T47D (cell line): ENCODE data around the gene XK.
"Not testable (repeated sequence)": the region's sequence is repeated elsewhere in the genome, so short reads cannot be mapped to it uniquely, and the experiment has no call there.

Experiments
- DNase-seq, 2 experiments: peaks; one replicate each; pipeline versions ENCODE4 v3.0.0 to v3.0.0-alpha.2; 2011 to 2012; ENCODE audit warnings: low read depth in 1 of 2, low spot score in 1 of 2
- JUND ChIP-seq: IDR thresholded peaks from 2 replicates; pipeline ENCODE4 v1.6.1; 2012; ENCODE audit warnings: low read depth
- in situ Hi-C: cut with HindIII; loops from 2 replicates; pipeline ENCODE4 v1.10.0; 2016; ENCODE audit warnings: low sequenced_read_pairs, low pct_unique_long_range_greater_than_20kb

Gene XK

DNA sequence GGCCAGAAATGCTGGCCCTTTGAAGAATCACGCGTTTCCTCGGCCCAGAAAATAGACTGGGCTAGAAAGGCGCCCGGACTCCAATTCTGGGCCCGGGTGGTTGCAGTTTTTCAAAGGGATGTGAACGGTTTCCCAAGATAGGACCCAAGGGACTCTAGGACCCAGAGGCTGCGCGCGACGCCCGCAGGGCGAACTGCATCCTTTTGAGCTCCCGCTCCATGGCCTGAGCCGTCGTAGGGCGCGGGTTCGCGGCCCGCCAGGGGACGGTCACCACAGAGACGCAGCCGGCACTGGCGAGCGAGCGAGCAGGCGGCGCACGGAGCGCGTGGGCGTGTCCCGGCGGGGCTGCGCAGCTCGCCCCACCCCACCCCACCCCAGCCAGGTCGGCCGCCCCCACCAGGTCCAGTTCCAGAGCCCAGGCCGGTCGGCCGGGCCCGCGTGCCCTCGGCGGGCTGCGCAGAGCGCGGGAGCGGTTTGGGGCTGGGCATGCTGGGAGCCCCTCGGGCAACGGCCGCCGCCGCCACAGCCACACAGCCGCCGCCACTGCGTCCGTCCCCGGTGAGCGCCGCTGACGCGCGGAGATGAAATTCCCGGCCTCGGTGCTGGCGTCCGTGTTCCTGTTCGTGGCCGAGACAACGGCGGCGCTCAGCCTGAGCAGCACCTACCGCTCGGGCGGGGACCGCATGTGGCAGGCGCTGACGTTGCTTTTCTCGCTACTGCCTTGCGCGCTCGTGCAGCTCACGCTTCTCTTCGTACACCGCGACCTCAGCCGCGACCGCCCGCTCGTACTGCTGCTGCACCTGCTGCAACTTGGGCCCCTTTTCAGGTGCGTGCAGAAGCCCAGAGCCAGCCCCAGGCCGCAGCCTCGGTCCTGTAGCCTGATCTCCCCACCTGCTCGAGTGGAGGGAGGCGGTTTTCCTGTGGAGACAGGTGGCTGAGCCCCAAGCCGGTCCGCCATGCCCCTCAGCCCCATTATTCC, at the start of gene XK:
Gene XK, plus strand, starts transcription at position 411 of the 979 bp plus-strand sequence. Its CDS starts 171 bp downstream, at position 582.
- in situ Hi-C loops = no loop called here
- TF ChIP-seq JUND = no peak

GRCh38 chrX:37638047-37638446, 47.5 kb upstream of the XK start:
- in situ Hi-C loops = no loop called here
- no peak for DNase-seq
- no peak for TF ChIP-seq JUND

More for the DNA sequence above, at the start of gene XK:
- DNase-seq = peak in 1 of 2 experiments; percentile 71

DNA sequence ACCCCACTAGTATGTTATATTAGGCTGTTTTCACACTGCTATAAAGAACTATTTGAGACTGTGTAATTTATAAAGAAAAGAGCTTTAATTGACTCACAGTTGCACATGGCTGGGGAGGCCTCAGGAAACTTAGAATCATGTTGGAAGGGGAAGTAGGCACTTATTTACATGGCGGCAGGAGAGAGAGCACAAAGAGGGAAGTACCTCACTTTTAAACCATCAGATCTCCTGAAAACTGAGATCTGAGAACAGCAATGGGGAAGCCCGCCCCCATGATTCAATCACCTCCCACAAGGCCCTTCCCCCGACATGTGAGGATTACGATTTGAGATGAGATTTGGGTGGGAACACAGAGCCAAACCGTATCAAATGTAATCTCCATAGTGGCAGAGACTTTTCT, 45.4 kb upstream of the XK start:
- no peak for TF ChIP-seq JUND
- no peak for DNase-seq
- in situ Hi-C loops = no loop called here

- in situ Hi-C loops = no loop called here
- TF ChIP-seq JUND = no peak
These were observed 43.7 kb upstream of the XK start for GRCh38 chrX:37641859-37642258.

DNA sequence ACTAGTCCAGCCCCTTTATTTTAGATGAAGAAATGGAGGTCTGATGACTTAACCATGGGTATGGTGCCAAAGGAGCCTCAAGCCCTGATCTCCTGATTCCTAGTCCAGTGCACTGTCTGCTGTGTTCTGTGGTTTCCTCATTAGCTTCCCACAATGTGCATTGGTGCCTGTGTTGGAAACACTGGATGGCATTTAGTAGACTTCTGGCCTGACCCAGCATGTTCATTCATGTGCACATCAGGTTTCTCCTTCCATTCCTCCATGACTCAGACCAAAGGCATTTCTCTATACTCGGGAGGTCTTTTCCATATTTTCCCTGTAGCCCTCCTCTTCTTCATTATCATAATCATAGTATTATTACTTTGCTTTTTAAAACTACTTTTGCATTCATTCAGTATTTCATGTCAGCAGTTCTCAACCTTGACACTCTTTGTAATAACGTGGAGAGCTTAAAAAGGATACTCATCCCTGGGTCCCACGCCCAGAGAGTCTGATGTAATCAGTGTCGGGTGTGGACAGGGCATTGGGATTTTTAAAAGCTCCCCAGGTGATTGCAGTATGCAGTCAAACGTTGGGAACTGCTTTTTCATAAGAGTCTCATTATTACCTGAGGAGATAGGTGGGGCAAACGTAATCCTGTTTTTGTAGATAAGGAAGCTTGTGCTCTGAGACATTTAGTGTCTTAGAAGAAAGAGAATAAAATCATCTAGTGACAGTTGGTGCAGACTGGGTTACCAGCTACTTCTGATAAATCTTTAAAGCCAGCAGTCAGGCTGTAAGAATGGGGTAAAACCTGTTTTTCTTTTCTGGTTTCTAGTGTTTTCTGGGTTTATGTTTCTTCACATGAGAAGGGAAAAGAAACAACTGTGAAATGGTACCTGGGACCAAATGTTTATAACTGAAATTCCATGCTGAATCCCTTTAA, 40.9 kb upstream of the XK start:
- TF ChIP-seq JUND = no peak
- no peak for DNase-seq
- in situ Hi-C loops = no loop called here

More at GRCh38 chrX:37641859-37642258, 43.7 kb upstream of the XK start:
- DNase-seq = no peak

DNA sequence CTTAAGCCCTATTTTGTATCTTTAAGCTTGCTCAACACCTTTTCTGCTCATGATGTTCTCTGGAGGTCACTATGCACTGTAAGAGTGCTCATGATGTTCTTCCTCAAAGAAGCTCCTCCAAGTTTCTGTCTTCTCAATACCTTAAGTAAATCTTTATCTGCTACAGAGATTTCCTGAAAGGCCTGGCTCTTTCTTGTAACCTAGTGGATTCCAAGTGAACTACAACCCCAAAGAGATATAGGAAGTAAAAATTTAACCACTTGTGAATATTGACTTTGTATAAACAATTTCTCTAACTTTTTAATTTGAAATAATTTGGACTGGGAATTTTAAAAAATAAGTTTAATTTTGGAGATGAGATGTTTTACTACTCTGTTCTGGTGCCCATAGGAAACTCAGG, 39.3 kb upstream of the XK start:
- in situ Hi-C loops = no loop called here
- peak in 1 of 2 experiments; percentile 0 for DNase-seq
- TF ChIP-seq JUND = no peak

- in situ Hi-C loops, DNase-seq: not testable (repeated sequence)
These were observed 34.7 kb upstream of the XK start for GRCh38 chrX:37650879-37651278.

DNA sequence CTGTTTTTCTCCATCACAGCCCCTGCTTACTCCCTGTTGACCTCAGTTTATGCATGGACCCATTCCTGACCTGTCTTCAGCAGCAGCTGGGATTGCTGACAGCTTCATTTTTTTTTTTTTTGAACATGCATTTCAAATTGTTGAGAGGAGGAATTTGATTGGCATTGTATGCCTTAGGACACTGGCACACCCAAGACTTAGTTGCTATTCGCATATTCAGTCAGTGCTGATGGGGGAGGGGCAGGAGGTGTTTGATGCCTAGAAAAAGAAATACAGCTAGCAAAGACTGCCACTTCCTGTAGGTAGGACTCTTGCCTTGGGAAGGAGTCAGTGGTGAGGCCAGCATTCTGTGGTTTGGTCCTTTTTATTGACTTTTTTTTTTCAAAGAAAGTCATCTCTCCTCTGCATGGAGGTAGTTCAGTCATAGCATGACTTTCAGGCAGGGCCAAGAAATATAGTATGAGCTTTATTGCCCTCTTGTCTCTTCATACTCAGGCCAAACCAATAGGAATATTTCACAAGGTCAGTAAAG, 33.6 kb upstream of the XK start:
- no peak for DNase-seq
- TF ChIP-seq JUND = no peak
- in situ Hi-C loops = no loop called here

DNA sequence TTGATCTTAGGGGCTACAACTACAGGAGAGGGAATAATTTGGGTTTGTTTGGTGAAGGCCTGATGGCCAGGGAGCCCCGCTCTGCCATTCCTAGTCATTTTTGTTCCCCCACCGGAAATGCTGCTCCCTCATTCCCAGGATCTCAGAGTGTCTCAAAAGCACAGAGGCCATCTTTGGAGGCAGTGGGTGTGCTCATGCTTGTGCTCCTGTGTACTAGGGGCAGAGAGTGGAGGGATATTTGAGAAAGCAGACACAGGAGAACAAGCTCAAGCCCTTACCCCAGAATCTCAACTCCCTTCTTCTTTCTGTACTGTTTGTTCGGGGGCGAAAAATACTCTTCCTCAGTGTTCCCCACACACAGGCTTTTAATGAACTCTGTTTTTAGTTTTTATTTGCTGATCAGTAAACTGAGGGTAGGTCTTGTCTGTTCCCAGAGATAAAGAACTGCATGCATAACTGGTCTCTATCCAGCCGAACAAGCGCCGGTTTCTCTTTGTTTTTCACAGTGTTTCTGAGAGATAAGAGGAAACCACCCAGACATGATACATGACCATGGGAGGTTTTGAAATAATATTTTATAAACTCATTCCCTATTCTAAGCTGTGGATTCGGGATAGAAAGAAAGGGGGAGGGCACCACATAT, 32.9 kb upstream of the XK start:
- no peak for DNase-seq
- TF ChIP-seq JUND = no peak

GRCh38 chrX:37653397-37654085, 32.0 kb upstream of the XK start:
- DNase-seq = no peak
- in situ Hi-C loops = no loop called here
- no peak for TF ChIP-seq JUND

More for the DNA sequence above, 32.9 kb upstream of the XK start:
- in situ Hi-C loops = no loop called here

- TF ChIP-seq JUND = no peak
- in situ Hi-C loops = no loop called here
- no peak for DNase-seq
These were observed 27.1 kb upstream of the XK start for GRCh38 chrX:37658343-37659030.
